HepG2 (cell line): ENCODE results near the gene RPAP3. TPM values are rescaled to one million over a fixed set of nuclear protein-coding genes. Genes with fewer than 3 reads are reported as not detected.

ENCODE experiments used
- ATAC-seq: fragments of 200-7000 bp; cut with Tn5 transposase; 3 replicates; pipeline ENCODE4 v1.9.1; 2020; ENCODE audit warnings: mild to moderate bottlenecking, moderate library complexity
- BruUV-seq: library from RNA; stranded (reverse); fragments of 400-500 nt; replicated peaks from 2 replicates; lab custom pipeline; 2021; lab: Mats Ljungman, UMichigan
- CTCF ChIA-PET: fragments of 300-600 bp; formaldehyde crosslinking; extraction: SDS; loops from one replicate; lab custom pipeline; 2021; ENCODE audit warnings: low total read pairs, inconsistent platforms, low intra/inter-chr PET ratio; lab: Yijun Ruan, JAX
- POLR2A ChIA-PET: fragments of 350-600 bp; sonication (Branson Sonifier 250); formaldehyde crosslinking; loops from one replicate; lab custom pipeline; 2020; ENCODE audit warnings: antibody characterized with exemption, inconsistent platforms; lab: Yijun Ruan, JAX
- DNase-seq: peaks from one replicate; pipeline ENCODE4 v3.0.0-alpha.2; 2015; ENCODE audit warnings: low spot score
- FAIRE-seq: peaks from 3 replicates; lab custom pipeline; 2011; peaks lifted over from hg19 to GRCh38; lab: Jason Lieb, UNC
- H2AFZ ChIP-seq: one replicate; pipeline ENCODE4 v1.6.1; 2011; ENCODE audit warnings: low read length, inconsistent platforms
- H3K27ac ChIP-seq: fragments of 300-600 bp; 3 replicates; pipeline ENCODE4 v1.8.0; 2011; ENCODE audit warnings: mixed run types, mild to moderate bottlenecking, mixed read lengths, low read length, inconsistent platforms; ENCODE audit not compliant: insufficient read depth; ENCODE audit errors: extremely low read length
- H3K27me3 ChIP-seq, 2 experiments: fragments of 200-600 bp in 1 of 2; 2 replicates in 1 of 2; 3 replicates in 1 of 2; pipeline versions ENCODE4 v1.6.0 to v1.8.0; 2011; ENCODE audit warnings: low read length in 2 of 2, mild to moderate bottlenecking in 2 of 2, moderate library complexity in 2 of 2, inconsistent platforms in 1 of 2; ENCODE audit not compliant: insufficient read depth in 2 of 2, control insufficient read depth in 1 of 2
- H3K36me3 ChIP-seq, 2 experiments: fragments of 200-600 bp in 1 of 2; replicated peaks in 1 of 2; 2 replicates in 1 of 2; 3 replicates in 1 of 2; pipeline versions ENCODE4 v1.5.1 to v1.8.0; 2011; ENCODE audit warnings: low read length in 2 of 2, inconsistent platforms in 1 of 2; ENCODE audit not compliant: insufficient read depth in 2 of 2, control insufficient read depth in 1 of 2
- H3K4me1 ChIP-seq: 2 replicates; pipeline ENCODE4 v1.5.1; 2012; ENCODE audit warnings: low read length, inconsistent platforms; ENCODE audit not compliant: insufficient read depth
- H3K4me2 ChIP-seq: 2 replicates; pipeline ENCODE4 v1.6.0; 2011; ENCODE audit warnings: low read depth, low read length, inconsistent platforms
- H3K4me3 ChIP-seq, 3 experiments: fragments of 200-600 bp in 1 of 3; sonication (generic), shearing (Covaris generic) in 1 of 3; replicated peaks in 1 of 3; 2 replicates each; pipeline ENCODE4 v1.5.1; 2011 to 2016; ENCODE audit warnings: low read length in 3 of 3, inconsistent platforms in 2 of 3, low read depth in 2 of 3, mild to moderate bottlenecking in 2 of 3, control low read depth in 1 of 3, mixed read lengths in 1 of 3; ENCODE audit not compliant: insufficient read depth in 1 of 3
- H3K79me2 ChIP-seq: one replicate; pipeline ENCODE4 v1.6.1; 2011; ENCODE audit warnings: low read length, inconsistent platforms; ENCODE audit not compliant: insufficient read depth
- H3K9ac ChIP-seq: 2 replicates; pipeline ENCODE4 v1.6.0; 2011; ENCODE audit warnings: mild to moderate bottlenecking, low read depth, low read length, inconsistent platforms; ENCODE audit not compliant: insufficient read depth
- H3K9me3 ChIP-seq: 2 replicates; pipeline ENCODE4 v1.5.1; 2012; ENCODE audit warnings: mild to moderate bottlenecking, low read length
- H4K20me1 ChIP-seq: 2 replicates; pipeline ENCODE4 v1.6.0; 2011; ENCODE audit warnings: inconsistent platforms, mild to moderate bottlenecking, low read length, moderate library complexity; ENCODE audit not compliant: insufficient read depth
- FLYWCH1 ChIP-seq: sonication (generic); formaldehyde crosslinking; IDR thresholded peaks from 2 replicates; pipeline ENCODE4 v1.8.1; 2023; ENCODE audit warnings: mild to moderate bottlenecking, missing genetic modification reagents
- FOXK2 ChIP-seq: fragments of 450-650 bp; IDR thresholded peaks from 2 replicates; pipeline ENCODE4 v1.6.1; 2016
- IKZF4 ChIP-seq: sonication (generic); formaldehyde crosslinking; IDR thresholded peaks from 2 replicates; pipeline ENCODE4 v1.5.1; 2020; ENCODE audit warnings: borderline replicate concordance, mild to moderate bottlenecking, low read depth, missing genetic modification reagents; ENCODE audit errors: not compliant biosample characterization
- KAT2B ChIP-seq: fragments of 150-350 bp; IDR thresholded peaks from 2 replicates; pipeline ENCODE4 v1.6.1; 2014; ENCODE audit warnings: low read depth, low read length, borderline replicate concordance
- MED8 ChIP-seq: sonication (generic); formaldehyde crosslinking; IDR thresholded peaks from 2 replicates; pipeline ENCODE4 v1.8.1; 2023; ENCODE audit warnings: mild to moderate bottlenecking, missing genetic modification reagents; ENCODE audit not compliant: insufficient replicate concordance
- NAIF1 ChIP-seq: sonication (generic); formaldehyde crosslinking; IDR thresholded peaks from 2 replicates; pipeline ENCODE4 v1.5.0; 2020; ENCODE audit warnings: mild to moderate bottlenecking, missing genetic modification reagents, borderline replicate concordance
- SNAPC2 ChIP-seq: sonication (generic); formaldehyde crosslinking; IDR thresholded peaks from 2 replicates; pipeline ENCODE4 v1.8.1; 2022; ENCODE audit warnings: mild to moderate bottlenecking, missing genetic modification reagents
- WIZ ChIP-seq: sonication (generic); formaldehyde crosslinking; IDR thresholded peaks from 2 replicates; pipeline ENCODE4 v1.5.1; 2020; ENCODE audit warnings: mild to moderate bottlenecking, missing genetic modification reagents
- ZMYM3 ChIP-seq: sonication (generic); formaldehyde crosslinking; IDR thresholded peaks from 2 replicates; pipeline ENCODE4 v1.5.1; 2020; ENCODE audit warnings: mild to moderate bottlenecking, missing genetic modification reagents
- ZNF180 ChIP-seq: sonication (generic); formaldehyde crosslinking; IDR thresholded peaks from 2 replicates; pipeline ENCODE4 v1.4.0; 2020; ENCODE audit warnings: low read depth, missing genetic modification reagents, borderline replicate concordance
- ZNF335 ChIP-seq: sonication (generic); formaldehyde crosslinking; IDR thresholded peaks from 2 replicates; pipeline ENCODE4 v1.4.0; 2020; ENCODE audit warnings: missing genetic modification reagents
- ZNF572 ChIP-seq: sonication (generic); formaldehyde crosslinking; IDR thresholded peaks from 2 replicates; pipeline ENCODE4 v1.5.1; 2020; ENCODE audit warnings: mild to moderate bottlenecking, missing genetic modification reagents
- WGBS: methylation state at CpG from one replicate; pipeline ENCODE4 v1.1.6; 2017; ENCODE audit warnings: low lambda C conversion rate; 5-methylcytosine and 5-hydroxymethylcytosine counted together
- in situ Hi-C: cut with HindIII; loops from 2 replicates; pipeline ENCODE4 v1.10.0; 2017; ENCODE audit warnings: low pct_unique_long_range_greater_than_20kb; ENCODE audit not compliant: extremely low pct_ligation_motif_present
- intact Hi-C: fragments of 100-400 bp; cut with micrococcal nuclease; formaldehyde crosslinking; loops from one replicate; pipeline ENCODE4 v1.10.0; 2022; ENCODE audit not compliant: unreplicated experiment
- polyA plus RNA-seq, 8 experiments: library from polyadenylated mRNA; depleted of rRNA in 3 of 8; stranded (reverse) in 7 of 8; unstranded in 1 of 8; fragments of >200 nt; fragmentation: Illumina TruSeq in 4 of 8; extraction: Trizol in 4 of 8; gene quantifications; 2 replicates each; pipeline versions ENCODE4 v1.2.1 to v1.2.3, GENCODE V29; 2011 to 2016; ENCODE audit warnings: low read depth in 4 of 8, missing spikeins in 1 of 8, mixed read lengths in 1 of 8; ENCODE audit not compliant: insufficient read depth in 1 of 8
- total RNA-seq, 5 experiments: library from RNA; depleted of rRNA; stranded (reverse); fragments of >200 nt; fragmentation: Illumina TruSeq; extraction: Trizol; gene quantifications; 2 replicates each; pipeline ENCODE4 v1.2.3, GENCODE V29; 2016; ENCODE audit warnings: low read depth in 1 of 5
- TF ChIP-seq, protein P1 (sequence below): fragments of 450-650 bp; IDR thresholded peaks from 2 replicates; pipeline ENCODE4 v1.6.1; 2016
- TF ChIP-seq, protein P2 (sequence below): sonication (generic); formaldehyde crosslinking; IDR thresholded peaks from 2 replicates; pipeline ENCODE4 v1.4.0; 2020; ENCODE audit warnings: mild to moderate bottlenecking, missing genetic modification reagents, borderline replicate concordance

Gene RPAP3
- total and polyA plus RNA-seq, 2 of the 13 experiments (the other 11 are each of a cell fraction or from before 2014, with no cell fraction given) = 8.8 to 32.8 TPM

DNA sequence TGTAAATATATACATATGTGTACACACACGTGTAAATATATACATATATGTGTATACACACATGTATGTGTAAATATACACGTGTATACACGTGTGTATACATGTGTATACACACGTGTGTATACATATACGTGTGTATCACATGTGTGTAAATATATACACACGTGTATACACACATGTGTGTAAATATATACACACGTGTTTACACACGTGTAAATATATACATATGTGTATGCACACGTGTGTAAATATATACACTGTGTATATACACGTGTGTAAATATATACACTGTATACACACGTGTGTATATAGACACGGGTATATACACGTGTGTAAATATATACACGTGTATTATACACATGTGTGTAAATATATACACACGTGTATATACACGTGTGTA is 71.7 kb downstream of the RPAP3 start:
- Histone ChIP-seq H3K79me2 (no peaks in the 10 kb centered on the region), H3K4me1 (0 out of 2 replicates have a peak, but pooled peaks cover 5% of the 10 kb centered on the region), H3K9me3 (peaks cover 5% of the 10 kb centered on the region; the same call in 1 of the 2 replicates), H3K36me3 (no peaks in the 10 kb centered on the region), H2AFZ (no peak overlapping the region), H3K27me3 (no peaks in the 10 kb centered on the region), H3K9ac (no peak overlapping the region), H3K4me2 (no peak overlapping the region), H3K27ac (no peak overlapping the region), H4K20me1 (no peaks in the 10 kb centered on the region), H3K4me3 (no peak overlapping the region)
- intact Hi-C loops = no loop called here
- TF ChIP-seq, protein P1, sequence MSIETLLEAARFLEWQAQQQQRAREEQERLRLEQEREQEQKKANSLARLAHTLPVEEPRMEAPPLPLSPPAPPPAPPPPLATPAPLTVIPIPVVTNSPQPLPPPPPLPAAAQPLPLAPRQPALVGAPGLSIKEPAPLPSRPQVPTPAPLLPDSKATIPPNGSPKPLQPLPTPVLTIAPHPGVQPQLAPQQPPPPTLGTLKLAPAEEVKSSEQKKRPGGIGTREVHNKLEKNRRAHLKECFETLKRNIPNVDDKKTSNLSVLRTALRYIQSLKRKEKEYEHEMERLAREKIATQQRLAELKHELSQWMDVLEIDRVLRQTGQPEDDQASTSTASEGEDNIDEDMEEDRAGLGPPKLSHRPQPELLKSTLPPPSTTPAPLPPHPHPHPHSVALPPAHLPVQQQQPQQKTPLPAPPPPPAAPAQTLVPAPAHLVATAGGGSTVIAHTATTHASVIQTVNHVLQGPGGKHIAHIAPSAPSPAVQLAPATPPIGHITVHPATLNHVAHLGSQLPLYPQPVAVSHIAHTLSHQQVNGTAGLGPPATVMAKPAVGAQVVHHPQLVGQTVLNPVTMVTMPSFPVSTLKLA = peak; percentile 95
- TF ChIP-seq ZNF335 (CRISPR knock-in tag) (no peak), NAIF1 (CRISPR knock-in tag) (no peak)
- BruUV-seq = no TSS peak
- ATAC-seq (no peak), FAIRE-seq (no peak), DNase-seq (no peak)
- in situ Hi-C loops = no loop called here
- 70% methylated on average over 16 of the region's 16 CpGs for WGBS
- ChIA-PET POLR2A (no interaction called here), CTCF (no interaction called here)

DNA sequence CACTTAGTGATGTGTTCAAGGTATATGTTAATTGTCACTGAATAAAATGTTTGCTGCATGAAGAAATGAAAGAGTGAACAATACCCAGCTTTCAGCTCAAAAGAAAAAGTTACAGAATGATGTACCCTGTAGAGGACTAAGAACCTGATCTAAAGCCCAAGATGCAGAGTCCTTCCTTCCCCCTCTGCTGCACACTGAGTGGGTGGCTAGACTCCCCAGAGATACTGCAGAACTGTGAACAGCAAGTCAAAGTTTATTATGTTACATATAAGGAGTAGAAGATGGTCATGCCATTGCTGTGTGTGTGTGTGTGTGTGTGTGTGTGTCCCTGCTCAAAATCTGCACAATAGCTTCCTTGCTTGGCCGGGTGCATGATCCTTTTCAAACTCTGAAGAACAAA is 83.9 kb downstream of the RPAP3 start:
- intact Hi-C loops = no loop called here
- H4K20me1 ChIP-seq = no peaks in the 10 kb centered on the region
- H3K27me3 ChIP-seq = no peaks in the 10 kb centered on the region
- no peaks in the 10 kb centered on the region for H3K79me2 ChIP-seq
- in situ Hi-C loops = no loop called here
- no peak overlapping the region for H3K27ac ChIP-seq
- DNase-seq (no peak), ATAC-seq (no peak), FAIRE-seq (no peak)
- 42% methylated on average over 1 of the region's 1 CpG for WGBS
- no peak overlapping the region for H2AFZ ChIP-seq
- H3K4me3 ChIP-seq = no peak overlapping the region
- no peaks in the 10 kb centered on the region for H3K36me3 ChIP-seq
- no peaks in the 10 kb centered on the region for H3K9me3 ChIP-seq
- ChIA-PET POLR2A (no interaction called here), CTCF (no interaction called here)
- no peaks in the 10 kb centered on the region for H3K4me1 ChIP-seq
- H3K4me2 ChIP-seq = no peak overlapping the region
- no peak overlapping the region for H3K9ac ChIP-seq
- no TSS peak for BruUV-seq
- TF ChIP-seq FOXK2 (no peak), ZNF180 (CRISPR knock-in tag) (no peak), ZNF572 (CRISPR knock-in tag) (no peak), IKZF4 (CRISPR knock-in tag) (no peak), SNAPC2 (CRISPR knock-in tag) (no peak), ZMYM3 (CRISPR knock-in tag) (no peak), KAT2B (no peak), FLYWCH1 (CRISPR knock-in tag) (no peak), WIZ (CRISPR knock-in tag) (no peak), MED8 (CRISPR knock-in tag) (no peak)
- TF ChIP-seq, protein P2, sequence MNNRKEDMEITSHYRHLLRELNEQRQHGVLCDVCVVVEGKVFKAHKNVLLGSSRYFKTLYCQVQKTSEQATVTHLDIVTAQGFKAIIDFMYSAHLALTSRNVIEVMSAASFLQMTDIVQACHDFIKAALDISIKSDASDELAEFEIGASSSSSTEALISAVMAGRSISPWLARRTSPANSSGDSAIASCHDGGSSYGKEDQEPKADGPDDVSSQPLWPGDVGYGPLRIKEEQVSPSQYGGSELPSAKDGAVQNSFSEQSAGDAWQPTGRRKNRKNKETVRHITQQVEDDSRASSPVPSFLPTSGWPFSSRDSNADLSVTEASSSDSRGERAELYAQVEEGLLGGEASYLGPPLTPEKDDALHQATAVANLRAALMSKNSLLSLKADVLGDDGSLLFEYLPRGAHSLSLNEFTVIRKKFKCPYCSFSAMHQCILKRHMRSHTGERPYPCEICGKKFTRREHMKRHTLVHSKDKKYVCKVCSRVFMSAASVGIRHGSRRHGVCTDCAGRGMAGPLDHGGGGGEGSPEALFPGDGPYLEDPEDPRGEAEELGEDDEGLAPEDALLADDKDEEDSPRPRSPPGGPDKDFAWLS = no peak
